Mucosa of descending colon (tissue), 3 donors: ENCODE measurements around the gene ACTRT2. TPM values are rescaled to one million over a fixed set of nuclear protein-coding genes. Genes with fewer than 3 reads are reported as not detected.
A peak's percentile ranks its signal among the peaks of the same experiment; 100 is the strongest.

Experiments
- ATAC-seq: fragments of 200-7000 bp; cut with Tn5 transposase; one replicate; pipeline ENCODE4 v1.9.1; 2020; ENCODE audit warnings: mild to moderate bottlenecking, moderate library complexity
- DNase-seq, 3 donors: peaks; one replicate each; pipeline ENCODE4 v3.0.0-alpha.2; 2020
- H3K36me3 ChIP-seq: fragments of 200-600 bp; one replicate; pipeline ENCODE4 v1.8.0; 2021; ENCODE audit warnings: low read depth, mild to moderate bottlenecking
- H3K4me1 ChIP-seq: fragments of 200-600 bp; one replicate; pipeline ENCODE4 v1.8.0; 2021; ENCODE audit warnings: low read depth, mild to moderate bottlenecking
- H3K4me3 ChIP-seq: fragments of 200-600 bp; one replicate; pipeline ENCODE4 v1.8.0; 2021; ENCODE audit warnings: mild to moderate bottlenecking
- H3K9me3 ChIP-seq: fragments of 200-600 bp; one replicate; pipeline ENCODE4 v1.8.0; 2021; ENCODE audit warnings: mild to moderate bottlenecking
- CTCF ChIP-seq: fragments of 200-600 bp; IDR thresholded peaks from one replicate; pipeline ENCODE4 v1.8.0; 2022; ENCODE audit warnings: antibody characterized with exemption, mild to moderate bottlenecking
- intact Hi-C, 2 donors: fragments of 100-400 bp; cut with DNase I in 1 of 2; cut with micrococcal nuclease in 1 of 2; formaldehyde crosslinking; loops; one replicate each; pipeline versions ENCODE4 v1.11.0 to v1.11.1; 2022; cut with DNase I, micrococcal nuclease
- total RNA-seq, 3 donors: library from RNA; stranded (reverse); fragmentation: NEBNext Ultra II Directional in 2 of 3; extraction: Animal tissue kit (Norgen Biotek cat#: 25700) in 2 of 3; gene quantifications; one replicate each; pipeline versions ENCODE4 v1.2.1 to v1.2.4, GENCODE V29; 2021 to 2023
- donor health status: DM: no; HTN: no; CAD: no; lungs with moderate emphysema.
- donor health status: DM: no; HTN: no; CAD: no.
- donor health status: DM: no; HTN: yes; CAD: no.

The ACTRT2 gene
- total RNA-seq, 3 donors from 2014 or later: not detected

- H3K9me3 ChIP-seq: no peaks in the 10 kb centered on the region
- no peak for ATAC-seq
- no peaks in the 10 kb centered on the region for H3K36me3 ChIP-seq
- H3K4me3 ChIP-seq: no peak overlapping the region
- DNase-seq: peak in 1 of 3 donors; percentile 6
- no peaks in the 10 kb centered on the region for H3K4me1 ChIP-seq
- TF ChIP-seq CTCF: no peak
- intact Hi-C loops: no loop called here
These were observed 30.3 kb downstream of the ACTRT2 start for GRCh38 chr1:3051270-3052268.

- Histone ChIP-seq H3K9me3 (no peaks in the 10 kb centered on the region), H3K4me1 (no peaks in the 10 kb centered on the region), H3K36me3 (no peaks in the 10 kb centered on the region), H3K4me3 (no peak overlapping the region)
- no peak for TF ChIP-seq CTCF
- DNase-seq: peak in 1 of 3 donors; percentile 15
- intact Hi-C loops: no loop called here
- no peak for ATAC-seq
These were observed 31.2 kb downstream of the ACTRT2 start for GRCh38 chr1:3052501-3052900.

GRCh38 chr1:3053366-3053980 is 32.2 kb downstream of the ACTRT2 start:
- Histone ChIP-seq H3K36me3 (no peaks in the 10 kb centered on the region), H3K4me3 (no peak overlapping the region), H3K4me1 (no peaks in the 10 kb centered on the region), H3K9me3 (no peaks in the 10 kb centered on the region)
- DNase-seq (peak in 1 of 3 donors; percentile 11), ATAC-seq (no peak)
- intact Hi-C loops: no loop called here
- no peak for TF ChIP-seq CTCF

GRCh38 chr1:3053986-3054385 is 32.7 kb downstream of the ACTRT2 start:
- peak in 1 of 3 donors; percentile 2 for DNase-seq
- no peaks in the 10 kb centered on the region for H3K9me3 ChIP-seq
- ATAC-seq: no peak
- no peaks in the 10 kb centered on the region for H3K4me1 ChIP-seq
- H3K4me3 ChIP-seq: no peak overlapping the region
- intact Hi-C loops: no loop called here
- no peaks in the 10 kb centered on the region for H3K36me3 ChIP-seq
- TF ChIP-seq CTCF: no peak

- peak in 1 of 3 donors; percentile 30 for DNase-seq
- H3K4me1 ChIP-seq: no peaks in the 10 kb centered on the region
These were observed 33.2 kb downstream of the ACTRT2 start for GRCh38 chr1:3054474-3054873.

More at GRCh38 chr1:3054474-3054873, 33.2 kb downstream of the ACTRT2 start:
- Histone ChIP-seq H3K4me3 (no peak overlapping the region), H3K36me3 (no peaks in the 10 kb centered on the region), H3K9me3 (no peaks in the 10 kb centered on the region)
- no peak for ATAC-seq
- no peak for TF ChIP-seq CTCF
- intact Hi-C loops: no loop called here
